ENCODE results near the gene ATOH7. TPM values are rescaled to one million over a fixed set of nuclear protein-coding genes. Genes with fewer than 3 reads are reported as not detected.
"Not testable (repeated sequence)": the region's sequence is repeated elsewhere in the genome, so short reads cannot be mapped to it uniquely, and the experiment has no call there.

The ATOH7 gene
- total RNA-seq, 1 donor from 2014 or later = 0.38 TPM

GRCh38 chr10:68251625-68252495, 19.9 kb upstream of the ATOH7 start:
- TF ChIP-seq CTCF (IDR thresholded peaks at IDR 0.05; ENCODE audit: unreplicated experiment) = no peak
- H3K36me3 Mint-ChIP-seq = no peaks in the 10 kb centered on the region
- H3K27ac Mint-ChIP-seq = no peak overlapping the region
- H3K4me1 Mint-ChIP-seq = no peaks in the 10 kb centered on the region
- peaks cover 9% of the 10 kb centered on the region for H3K27me3 Mint-ChIP-seq (ENCODE audit: low read depth)
- H3K9me3 Mint-ChIP-seq = no peaks in the 10 kb centered on the region
- no peak overlapping the region for H3K4me3 Mint-ChIP-seq
- DNase-seq (ENCODE audit: low spot score in 2 of 2, unreplicated experiment in 2 of 2) = no peak

GRCh38 chr10:68251151-68251550, 19.2 kb upstream of the ATOH7 start:
- Mint-ChIP-seq H3K4me1 (no peaks in the 10 kb centered on the region), H3K36me3 (no peaks in the 10 kb centered on the region), H3K4me3 (no peak overlapping the region), H3K9me3 (no peaks in the 10 kb centered on the region), H3K27me3 (ENCODE audit: low read depth) (peaks cover 7% of the 10 kb centered on the region), H3K27ac (no peak overlapping the region)
- no peak for TF ChIP-seq CTCF (IDR thresholded peaks at IDR 0.05; ENCODE audit: unreplicated experiment)
- DNase-seq (ENCODE audit: low spot score in 2 of 2, unreplicated experiment in 2 of 2) = no peak

- no peak overlapping the region for H3K27ac Mint-ChIP-seq
- H3K9me3 Mint-ChIP-seq = no peaks in the 10 kb centered on the region
- no peak for DNase-seq (ENCODE audit: low spot score in 2 of 2, unreplicated experiment in 2 of 2)
- no peaks in the 10 kb centered on the region for H3K4me1 Mint-ChIP-seq
- H3K36me3 Mint-ChIP-seq = no peaks in the 10 kb centered on the region
- H3K27me3 Mint-ChIP-seq (ENCODE audit: low read depth) = peaks cover 3% of the 10 kb centered on the region
- TF ChIP-seq CTCF (IDR thresholded peaks at IDR 0.05; ENCODE audit: unreplicated experiment) = no peak
- H3K4me3 Mint-ChIP-seq = no peak overlapping the region
Measured at GRCh38 chr10:68249297-68249696, 17.4 kb upstream of the ATOH7 start.

- H3K27ac Mint-ChIP-seq = no peak overlapping the region
- H3K9me3 Mint-ChIP-seq = no peaks in the 10 kb centered on the region
- no peak for TF ChIP-seq CTCF (IDR thresholded peaks at IDR 0.05; ENCODE audit: unreplicated experiment)
- H3K4me3 Mint-ChIP-seq = no peak overlapping the region
- peaks cover 5% of the 10 kb centered on the region for H3K27me3 Mint-ChIP-seq (ENCODE audit: low read depth)
- no peaks in the 10 kb centered on the region for H3K4me1 Mint-ChIP-seq
- no peak for DNase-seq (ENCODE audit: low spot score in 2 of 2, unreplicated experiment in 2 of 2)
- H3K36me3 Mint-ChIP-seq = no peaks in the 10 kb centered on the region
Measured at GRCh38 chr10:68247931-68248330, 16.0 kb upstream of the ATOH7 start.

- DNase-seq (ENCODE audit: low spot score in 2 of 2, unreplicated experiment in 2 of 2); H3K27ac Mint-ChIP-seq; H3K9me3 Mint-ChIP-seq; H3K4me3 Mint-ChIP-seq; H3K36me3 Mint-ChIP-seq; H3K4me1 Mint-ChIP-seq; H3K27me3 Mint-ChIP-seq (ENCODE audit: low read depth): not testable (repeated sequence)
Measured at GRCh38 chr10:68246397-68246796, 14.5 kb upstream of the ATOH7 start.

- no peak for DNase-seq (ENCODE audit: low spot score in 2 of 2, unreplicated experiment in 2 of 2)
- no peak overlapping the region for H3K4me3 Mint-ChIP-seq
- no peaks in the 10 kb centered on the region for H3K9me3 Mint-ChIP-seq
- TF ChIP-seq CTCF (IDR thresholded peaks at IDR 0.05; ENCODE audit: unreplicated experiment) = no peak
- no peaks in the 10 kb centered on the region for H3K4me1 Mint-ChIP-seq
- H3K27me3 Mint-ChIP-seq (ENCODE audit: low read depth) = peaks cover 5% of the 10 kb centered on the region
- no peak overlapping the region for H3K27ac Mint-ChIP-seq
- H3K36me3 Mint-ChIP-seq = no peaks in the 10 kb centered on the region
Measured at GRCh38 chr10:68242051-68242450, 10.1 kb upstream of the ATOH7 start.
